COLO668 (cell line): ENCODE measurements around the gene SOX8.

Experiments
- DNase-seq: peaks from one replicate; lab custom pipeline; 2025; ENCODE audit not compliant: unreplicated experiment; lab: John Stamatoyannopoulos, UW

SOX8 gene

GRCh38 chr16:986411-986810 is 4.8 kb downstream of the SOX8 start:
- no peak for DNase-seq

- peak; percentile 23 for DNase-seq
Observed at GRCh38 chr16:986925-987582, 5.5 kb downstream of the SOX8 start.

GRCh38 chr16:987906-988305 is 6.3 kb downstream of the SOX8 start:
- no peak for DNase-seq

- DNase-seq = no peak
Observed at GRCh38 chr16:988471-989353, 7.1 kb downstream of the SOX8 start.

GRCh38 chr16:989354-989814 is 7.8 kb downstream of the SOX8 start:
- DNase-seq = no peak

GRCh38 chr16:990516-991291 is 9.1 kb downstream of the SOX8 start:
- DNase-seq = no peak

GRCh38 chr16:991345-991744 is 9.8 kb downstream of the SOX8 start:
- no peak for DNase-seq

- no peak for DNase-seq
Observed at GRCh38 chr16:991773-992172, 10.2 kb downstream of the SOX8 start.

GRCh38 chr16:993731-994130 is 12.2 kb downstream of the SOX8 start:
- DNase-seq = no peak

- no peak for DNase-seq
Observed at GRCh38 chr16:995087-995486, 13.5 kb downstream of the SOX8 start.

GRCh38 chr16:995783-996182 is 14.2 kb downstream of the SOX8 start:
- no peak for DNase-seq

GRCh38 chr16:996681-997080 is 15.1 kb downstream of the SOX8 start:
- DNase-seq = no peak

GRCh38 chr16:997440-998051 is 16.0 kb downstream of the SOX8 start:
- peak; percentile 43 for DNase-seq

GRCh38 chr16:998211-998610 is 16.6 kb downstream of the SOX8 start:
- no peak for DNase-seq

GRCh38 chr16:998615-999014 is 17.0 kb downstream of the SOX8 start:
- DNase-seq = no peak

GRCh38 chr16:999677-1000076 is 18.1 kb downstream of the SOX8 start:
- no peak for DNase-seq

GRCh38 chr16:1000608-1001007 is 19.0 kb downstream of the SOX8 start:
- DNase-seq = no peak

GRCh38 chr16:1001096-1001495 is 19.5 kb downstream of the SOX8 start:
- no peak for DNase-seq

GRCh38 chr16:1002399-1003166 is 21.0 kb downstream of the SOX8 start:
- DNase-seq = peak; percentile 76
